Loucy (cell line): ENCODE measurements around the gene FTCDNL1.
A peak's percentile ranks its signal among the peaks of the same experiment; 100 is the strongest.

Experiments used
- H2AFZ ChIP-seq: fragments of 200-600 bp; sonication (generic); 2 replicates; pipeline ENCODE4 v1.6.0; 2016; ENCODE audit warnings: antibody characterized with exemption, mild to moderate bottlenecking, low read length, moderate library complexity
- H3F3A ChIP-seq: fragments of 200-600 bp; 2 replicates; pipeline ENCODE4 v1.6.0; 2016; ENCODE audit warnings: antibody characterized with exemption, low read depth, mild to moderate bottlenecking
- H3K27me3 ChIP-seq: fragments of 200-600 bp; sonication (generic); 2 replicates; pipeline ENCODE4 v1.6.1; 2014; ENCODE audit warnings: low read length, mild to moderate bottlenecking; ENCODE audit not compliant: insufficient read depth, poor library complexity, severe bottlenecking
- H3K36me3 ChIP-seq: fragments of 200-600 bp; sonication (generic); 2 replicates; pipeline ENCODE4 v1.6.1; 2016; ENCODE audit warnings: low read length; ENCODE audit not compliant: insufficient read depth
- H3K4me1 ChIP-seq: fragments of 200-600 bp; sonication (generic); 2 replicates; pipeline ENCODE4 v1.5.1; 2014; ENCODE audit warnings: low read length, mild to moderate bottlenecking; ENCODE audit not compliant: insufficient read depth, poor library complexity, severe bottlenecking
- H3K4me2 ChIP-seq: fragments of 200-600 bp; sonication (generic); 2 replicates; pipeline ENCODE4 v1.6.0; 2014; ENCODE audit warnings: antibody characterized with exemption, low read length, low read depth, mild to moderate bottlenecking; ENCODE audit not compliant: poor library complexity, severe bottlenecking
- H3K4me3 ChIP-seq: fragments of 200-600 bp; sonication (generic); 2 replicates; pipeline ENCODE4 v1.5.1; 2014; ENCODE audit warnings: low read length, mild to moderate bottlenecking, mixed read lengths; ENCODE audit not compliant: poor library complexity, severe bottlenecking
- H3K79me2 ChIP-seq: fragments of 200-600 bp; sonication (generic); 2 replicates; pipeline ENCODE4 v1.6.1; 2014; ENCODE audit warnings: low read length; ENCODE audit not compliant: insufficient read depth
- H3K9ac ChIP-seq: fragments of 200-600 bp; sonication (generic); 2 replicates; pipeline ENCODE4 v1.6.0; 2014; ENCODE audit warnings: mild to moderate bottlenecking, low read depth, low read length, moderate library complexity; ENCODE audit not compliant: poor library complexity, severe bottlenecking
- H3K9me2 ChIP-seq: fragments of 200-600 bp; sonication (generic); replicated peaks from 2 replicates; pipeline ENCODE4 v1.6.1; 2016; ENCODE audit warnings: low read depth, low read length, mixed read lengths
- H3K9me3 ChIP-seq: fragments of 200-600 bp; sonication (generic); 2 replicates; pipeline ENCODE4 v1.6.1; 2014; ENCODE audit warnings: mild to moderate bottlenecking, antibody characterized with exemption, low read length, low read depth; ENCODE audit not compliant: insufficient read depth
- H4K20me1 ChIP-seq: fragments of 200-600 bp; sonication (generic); 2 replicates; pipeline ENCODE4 v1.6.0; 2014; ENCODE audit warnings: antibody characterized with exemption, low read length, mild to moderate bottlenecking; ENCODE audit not compliant: insufficient read depth, poor library complexity, severe bottlenecking
- CTCF ChIP-seq: fragments of 200-600 bp; sonication (generic); conservative IDR thresholded peaks from 2 replicates; pipeline ENCODE4 v1.5.1; 2014; ENCODE audit warnings: mild to moderate bottlenecking, antibody characterized with exemption, low read length
- EZH2phosphoT487 ChIP-seq: fragments of 200-600 bp; IDR thresholded peaks from 2 replicates; pipeline ENCODE4 v1.6.1; 2018; ENCODE audit warnings: antibody characterized with exemption, mild to moderate bottlenecking, moderate library complexity, borderline replicate concordance

The FTCDNL1 gene

DNA sequence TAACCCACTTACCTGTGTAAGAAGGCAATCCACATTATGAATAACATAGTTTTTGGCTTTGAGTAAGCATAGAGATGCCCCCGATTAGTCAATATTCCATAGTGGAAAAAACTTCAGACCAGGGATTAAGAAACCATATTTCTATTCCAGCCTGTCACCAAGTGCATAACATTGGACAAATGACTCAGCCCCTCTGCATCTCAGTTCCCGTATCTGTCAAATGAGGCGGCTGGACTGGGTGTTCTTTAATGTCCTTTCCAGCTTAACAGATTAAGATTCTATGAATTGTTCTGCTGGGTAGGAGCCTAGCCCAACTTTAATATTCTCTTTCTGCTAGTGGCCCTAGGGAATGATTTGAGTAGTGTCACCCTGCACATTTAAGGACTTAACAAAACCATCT is 11.8 kb upstream of the FTCDNL1 start:
- Histone ChIP-seq H3K4me3 (no peak overlapping the region), H3K4me1 (no peaks in the 10 kb centered on the region), H3K4me2 (no peak overlapping the region), H3K79me2 (no peaks in the 10 kb centered on the region), H3K9me2 (no peaks in the 10 kb centered on the region), H4K20me1 (no peaks in the 10 kb centered on the region), H3K9me3 (no peaks in the 10 kb centered on the region), H3K36me3 (no peaks in the 10 kb centered on the region), H2AFZ (no peak overlapping the region), H3K9ac (no peak overlapping the region), H3K27me3 (no peaks in the 10 kb centered on the region), H3F3A (no peaks in the 10 kb centered on the region)
- no peak for TF ChIP-seq CTCF
- TF ChIP-seq EZH2phosphoT487: no peak

- Histone ChIP-seq H3K27me3 (no peaks in the 10 kb centered on the region), H4K20me1 (no peaks in the 10 kb centered on the region), H3K9me2 (no peaks in the 10 kb centered on the region), H3K9me3 (no peaks in the 10 kb centered on the region), H3K4me2 (no peak overlapping the region), H3K36me3 (no peaks in the 10 kb centered on the region), H3K79me2 (no peaks in the 10 kb centered on the region), H3F3A (no peaks in the 10 kb centered on the region), H3K4me3 (no peak overlapping the region), H3K9ac (no peak overlapping the region), H3K4me1 (no peaks in the 10 kb centered on the region), H2AFZ (peak overlapping the region; percentile 52; the same call in 1 of the 2 replicates)
- no peak for TF ChIP-seq EZH2phosphoT487
- TF ChIP-seq CTCF: peak; percentile 75
These were observed 10.3 kb upstream of the FTCDNL1 start for GRCh38 chr2:199861132-199861774.

- Histone ChIP-seq H3F3A (no peaks in the 10 kb centered on the region), H3K27me3 (no peaks in the 10 kb centered on the region), H3K9ac (no peak overlapping the region), H3K4me2 (no peak overlapping the region), H3K9me3 (no peaks in the 10 kb centered on the region), H4K20me1 (no peaks in the 10 kb centered on the region), H3K4me1 (no peaks in the 10 kb centered on the region), H3K4me3 (no peak overlapping the region), H2AFZ (no peak overlapping the region), H3K79me2 (no peaks in the 10 kb centered on the region), H3K36me3 (no peaks in the 10 kb centered on the region), H3K9me2 (no peaks in the 10 kb centered on the region)
- TF ChIP-seq CTCF (no peak), EZH2phosphoT487 (no peak)
These were observed 4.8 kb upstream of the FTCDNL1 start for GRCh38 chr2:199855812-199856211.
